ENCODE measurements around the gene AMACR. TPM values are rescaled to one million over a fixed set of nuclear protein-coding genes. Genes with fewer than 3 reads are reported as not detected.

The AMACR gene
- total RNA-seq, 1 experiment from 2014 or later, result 20.6 TPM

- H3K4me3 ChIP-seq (ENCODE audit: low read depth in 2 of 2, low read length in 2 of 2), result no peak overlapping the region
- intact Hi-C loops (cut with micrococcal nuclease; ENCODE audit: unreplicated experiment) (no loop called here), in situ Hi-C loops (cut with HindIII; ENCODE audit: low pct_unique_long_range_greater_than_20kb, low sequenced_read_pairs) (no loop called here)
- H3K36me3 ChIP-seq (ENCODE audit: control insufficient read depth, insufficient read depth, low read length), result no peaks in the 10 kb centered on the region
- H3K27me3 ChIP-seq (ENCODE audit: control insufficient read depth, insufficient read depth, low read length), result no peaks in the 10 kb centered on the region
- CTCF ChIA-PET, result no interaction called here
- H3K9me3 ChIP-seq (ENCODE audit: control insufficient read depth, insufficient read depth, low read depth, low read length), result no peaks in the 10 kb centered on the region
- DNase-seq (ENCODE audit: low read depth, low spot score) (no peak), ATAC-seq (no peak)
- TF ChIP-seq SIN3A (IDR thresholded peaks at IDR 0.05; ENCODE audit: borderline replicate concordance, insufficient read depth, low read depth, low read length) (no peak), TCF7L2 (IDR thresholded peaks at IDR 0.05; ENCODE audit: low read depth, low read length) (no peak), POLR2AphosphoS5 (IDR thresholded peaks at IDR 0.05; ENCODE audit: low read depth, low read length) (no peak), REST (IDR thresholded peaks at IDR 0.05; ENCODE audit: insufficient read depth in 1 of 2, low read depth in 2 of 2, low read length in 1 of 2) (no peak)
- TF ChIP-seq, protein P1, sequence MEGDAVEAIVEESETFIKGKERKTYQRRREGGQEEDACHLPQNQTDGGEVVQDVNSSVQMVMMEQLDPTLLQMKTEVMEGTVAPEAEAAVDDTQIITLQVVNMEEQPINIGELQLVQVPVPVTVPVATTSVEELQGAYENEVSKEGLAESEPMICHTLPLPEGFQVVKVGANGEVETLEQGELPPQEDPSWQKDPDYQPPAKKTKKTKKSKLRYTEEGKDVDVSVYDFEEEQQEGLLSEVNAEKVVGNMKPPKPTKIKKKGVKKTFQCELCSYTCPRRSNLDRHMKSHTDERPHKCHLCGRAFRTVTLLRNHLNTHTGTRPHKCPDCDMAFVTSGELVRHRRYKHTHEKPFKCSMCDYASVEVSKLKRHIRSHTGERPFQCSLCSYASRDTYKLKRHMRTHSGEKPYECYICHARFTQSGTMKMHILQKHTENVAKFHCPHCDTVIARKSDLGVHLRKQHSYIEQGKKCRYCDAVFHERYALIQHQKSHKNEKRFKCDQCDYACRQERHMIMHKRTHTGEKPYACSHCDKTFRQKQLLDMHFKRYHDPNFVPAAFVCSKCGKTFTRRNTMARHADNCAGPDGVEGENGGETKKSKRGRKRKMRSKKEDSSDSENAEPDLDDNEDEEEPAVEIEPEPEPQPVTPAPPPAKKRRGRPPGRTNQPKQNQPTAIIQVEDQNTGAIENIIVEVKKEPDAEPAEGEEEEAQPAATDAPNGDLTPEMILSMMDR (IDR thresholded peaks at IDR 0.05), result no peak
- BruUV-seq (replicated peaks), result no TSS peak
- H3K4me1 ChIP-seq (ENCODE audit: control insufficient read depth, insufficient read depth, low read length), result no peaks in the 10 kb centered on the region
- no peak overlapping the region for H3K27ac ChIP-seq (ENCODE audit: low read length)
- POLR2A ChIA-PET, result no interaction called here
These were observed 32.6 kb upstream of the AMACR start for GRCh38 chr5:34040472-34040871.

- no peaks in the 10 kb centered on the region for H3K36me3 ChIP-seq (ENCODE audit: control insufficient read depth, insufficient read depth, low read length)
- H3K4me3 ChIP-seq (ENCODE audit: low read depth in 2 of 2, low read length in 2 of 2), result no peak overlapping the region
- intact Hi-C loops (cut with micrococcal nuclease; ENCODE audit: unreplicated experiment) (no loop called here), in situ Hi-C loops (cut with HindIII; ENCODE audit: low pct_unique_long_range_greater_than_20kb, low sequenced_read_pairs) (no loop called here)
- no peak overlapping the region for H3K27ac ChIP-seq (ENCODE audit: low read length)
- no peaks in the 10 kb centered on the region for H3K9me3 ChIP-seq (ENCODE audit: control insufficient read depth, insufficient read depth, low read depth, low read length)
- TF ChIP-seq, protein P1 (IDR thresholded peaks at IDR 0.05), result no peak
- TF ChIP-seq SIN3A (IDR thresholded peaks at IDR 0.05; ENCODE audit: borderline replicate concordance, insufficient read depth, low read depth, low read length), result no peak
- no peak for TF ChIP-seq REST (IDR thresholded peaks at IDR 0.05; ENCODE audit: insufficient read depth in 1 of 2, low read depth in 2 of 2, low read length in 1 of 2)
- TF ChIP-seq TCF7L2 (IDR thresholded peaks at IDR 0.05; ENCODE audit: low read depth, low read length), result no peak
- no peak for TF ChIP-seq POLR2AphosphoS5 (IDR thresholded peaks at IDR 0.05; ENCODE audit: low read depth, low read length)
- CTCF ChIA-PET, result no interaction called here
- no peak for ATAC-seq
- POLR2A ChIA-PET, result no interaction called here
- no peaks in the 10 kb centered on the region for H3K4me1 ChIP-seq (ENCODE audit: control insufficient read depth, insufficient read depth, low read length)
- no peaks in the 10 kb centered on the region for H3K27me3 ChIP-seq (ENCODE audit: control insufficient read depth, insufficient read depth, low read length)
- no TSS peak for BruUV-seq (replicated peaks)
- DNase-seq (ENCODE audit: low read depth, low spot score), result no peak
These were observed 31.7 kb upstream of the AMACR start for GRCh38 chr5:34039398-34040157.

All from Panc1 (cell line).